ENCODE data around the gene TMEM204.

TMEM204 gene

DNA sequence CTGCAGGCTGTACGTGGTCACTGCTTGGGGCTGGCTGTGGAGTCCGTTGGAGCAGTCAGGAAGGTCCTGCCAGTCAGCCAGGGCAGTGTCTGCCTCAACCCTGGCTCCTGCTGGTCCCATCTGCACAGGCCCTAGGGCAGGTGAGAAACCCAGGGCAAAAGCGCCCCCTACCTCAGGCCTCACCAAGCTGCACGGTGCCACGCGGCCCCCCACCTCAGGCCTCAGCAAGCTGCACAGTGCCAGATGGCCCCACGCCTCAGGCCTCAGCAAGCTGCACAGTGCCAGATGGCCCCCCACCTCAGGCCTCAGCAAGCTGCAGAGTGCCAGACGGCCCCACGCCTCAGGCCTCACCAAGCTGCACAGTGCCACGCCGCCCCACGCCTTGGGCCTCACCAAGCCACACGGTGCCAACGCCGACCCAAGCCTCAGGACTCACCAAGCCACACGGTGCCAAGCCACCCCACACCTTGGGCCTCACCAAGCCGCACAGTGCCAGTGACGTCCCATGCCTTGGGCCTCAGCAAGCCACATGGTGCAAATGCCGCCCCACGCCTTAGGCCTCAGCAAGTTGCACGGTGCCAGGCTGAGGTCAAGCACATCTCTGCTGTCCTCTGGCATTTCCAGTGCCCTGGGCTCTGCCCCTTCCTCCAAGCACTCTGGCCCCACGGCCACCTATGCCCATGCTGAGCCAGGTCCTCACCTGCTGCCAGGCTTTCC lies 5.5 kb downstream of the TMEM204 start:
- peak; percentile 43 for DNase-seq (ENCODE audit: low spot score)

DNA sequence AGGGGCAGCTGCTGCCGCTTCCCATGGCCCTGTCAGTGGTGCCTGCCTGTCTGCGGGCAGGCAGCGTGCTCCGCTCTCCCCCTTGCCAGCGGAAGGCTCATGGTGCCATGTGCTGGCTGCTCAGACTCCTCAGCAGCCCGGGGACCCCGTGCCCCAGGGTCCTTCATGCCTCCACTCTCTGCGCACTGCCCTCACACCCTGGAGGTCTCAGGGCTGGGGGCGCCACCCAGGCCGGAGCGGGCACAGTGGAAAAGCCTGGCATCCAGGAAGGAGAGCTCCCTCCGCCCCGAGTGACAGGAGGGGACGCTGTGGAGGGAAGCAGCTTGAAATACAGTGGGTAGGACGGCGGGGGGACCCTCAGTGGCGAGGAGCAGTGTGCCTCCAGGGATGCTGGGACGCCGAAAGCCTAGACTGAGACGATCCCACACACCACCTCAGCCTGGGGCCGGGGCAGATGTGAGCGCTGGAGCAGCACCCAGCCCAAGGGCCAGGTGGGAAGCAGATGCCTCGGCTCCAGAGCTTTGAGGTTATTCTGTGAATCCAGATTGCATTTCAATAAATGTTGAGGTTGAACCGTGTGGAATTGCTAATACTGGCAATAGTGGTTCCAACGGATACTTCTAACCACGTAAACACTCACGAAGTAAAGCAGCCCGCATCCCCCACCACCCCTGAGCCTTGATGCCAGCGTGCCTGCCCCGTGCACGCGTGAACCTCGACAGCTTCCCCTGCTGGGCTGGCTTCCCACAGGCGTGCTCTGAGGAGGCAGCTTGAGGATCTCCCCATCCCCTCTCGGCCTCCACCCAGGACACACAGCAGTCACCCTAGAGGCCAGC lies 6.5 kb downstream of the TMEM204 start:
- DNase-seq (ENCODE audit: low spot score) = no peak

DNA sequence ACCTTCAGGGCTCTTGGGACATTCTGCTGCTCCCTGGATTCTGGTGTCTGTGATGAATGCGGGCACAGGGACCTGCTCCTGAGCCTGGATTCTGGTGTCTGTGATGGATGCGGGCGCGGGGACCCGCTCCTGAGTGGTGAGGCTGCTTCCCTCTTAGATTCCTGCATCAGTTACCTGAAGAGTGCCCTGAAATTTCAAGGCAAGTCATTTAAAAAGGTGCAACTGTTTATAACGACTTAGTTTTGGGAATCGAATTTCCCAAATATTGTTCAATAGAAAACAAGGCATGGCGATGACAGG lies 7.0 kb downstream of the TMEM204 start:
- no peak for DNase-seq (ENCODE audit: low spot score)

GRCh38 chr16:1541293-1542165 lies 8.1 kb downstream of the TMEM204 start:
- DNase-seq (ENCODE audit: low spot score) = no peak

DNA sequence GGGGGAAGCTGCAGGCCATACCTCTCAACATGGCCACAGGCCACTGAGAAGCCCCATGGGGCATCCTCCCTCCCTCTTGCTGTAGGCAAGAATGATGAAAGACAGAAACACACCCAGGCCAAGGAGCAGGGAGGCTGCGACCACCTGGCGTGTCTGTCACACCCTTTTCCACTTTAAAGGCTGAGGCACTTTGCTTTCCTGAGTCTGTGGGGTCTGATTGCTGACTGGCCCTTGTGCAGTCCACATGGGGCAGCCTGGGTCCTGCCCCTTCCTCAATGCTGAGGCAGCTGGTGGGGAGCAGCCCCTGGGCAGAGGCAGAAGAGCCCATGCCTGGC lies 8.7 kb downstream of the TMEM204 start:
- DNase-seq (ENCODE audit: low spot score) = no peak

DNA sequence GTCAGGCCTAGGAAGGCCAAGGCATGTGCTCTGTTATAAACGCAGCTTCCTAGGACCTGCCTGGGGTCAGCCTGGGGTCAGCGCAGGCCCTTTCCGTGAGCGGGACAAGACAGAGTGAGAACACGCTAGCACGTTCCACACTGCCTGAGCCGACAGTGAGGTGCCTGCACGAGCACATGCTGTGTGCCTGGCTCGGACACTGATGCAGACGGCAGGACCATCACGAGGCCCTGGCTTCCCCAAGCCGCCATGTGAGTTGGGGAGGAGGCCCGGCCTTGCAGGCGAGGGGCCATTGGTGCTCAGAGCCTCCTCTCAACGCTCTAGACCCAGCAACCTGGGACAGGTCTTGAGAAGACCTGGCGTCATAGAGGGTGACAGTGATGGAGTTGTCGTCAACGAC lies 9.1 kb downstream of the TMEM204 start:
- DNase-seq (ENCODE audit: low spot score) = no peak

- no peak for DNase-seq (ENCODE audit: low spot score)
Observed at GRCh38 chr16:1543085-1543896, 9.8 kb downstream of the TMEM204 start.

- DNase-seq (ENCODE audit: low spot score) = no peak
Observed at GRCh38 chr16:1545044-1546040, 11.9 kb downstream of the TMEM204 start.

- DNase-seq (ENCODE audit: low spot score) = no peak
Observed at GRCh38 chr16:1546430-1546829, 13.0 kb downstream of the TMEM204 start.

GRCh38 chr16:1548233-1548632 lies 14.8 kb downstream of the TMEM204 start:
- no peak for DNase-seq (ENCODE audit: low spot score)

DNA sequence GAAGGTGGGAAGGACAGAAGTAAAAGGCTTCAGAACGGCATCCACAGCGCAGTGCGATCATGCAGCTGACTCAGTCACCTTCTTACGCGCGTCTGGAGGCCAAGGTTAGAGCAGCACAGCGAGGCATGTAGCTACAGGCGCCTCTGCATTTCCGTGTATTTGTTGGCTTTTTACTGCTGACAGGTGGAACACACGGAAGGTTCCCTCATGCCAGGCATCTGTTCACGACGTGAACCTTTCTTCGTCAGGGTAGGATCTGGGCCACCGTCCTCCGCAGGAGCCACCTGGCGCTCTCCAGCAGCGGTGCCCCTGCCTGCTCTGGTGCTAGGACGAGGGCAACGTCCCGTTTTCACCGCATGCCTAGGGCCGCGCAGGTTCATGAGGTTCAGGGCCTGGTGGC lies 15.3 kb downstream of the TMEM204 start:
- no peak for DNase-seq (ENCODE audit: low spot score)

DNA sequence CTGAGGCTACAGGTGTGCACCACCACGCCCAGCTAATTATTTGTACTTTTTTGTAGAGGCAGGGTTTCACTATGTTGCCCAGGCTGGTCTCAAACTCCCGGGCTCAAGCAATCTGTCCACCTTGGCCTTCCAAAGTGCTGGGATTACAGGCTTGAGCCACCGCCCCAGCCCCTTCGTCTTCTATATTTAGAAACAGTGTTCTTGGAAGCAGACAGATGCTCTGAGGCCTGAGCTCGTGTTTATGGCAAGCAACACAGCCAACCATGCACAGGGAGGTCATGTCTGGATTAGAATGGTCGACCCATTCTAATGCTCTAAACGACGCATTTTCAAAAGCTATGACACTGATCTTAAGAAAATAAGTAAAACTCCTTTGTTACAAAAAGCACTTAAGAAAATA lies 16.6 kb downstream of the TMEM204 start:
- no peak for DNase-seq (ENCODE audit: low spot score)

DNA sequence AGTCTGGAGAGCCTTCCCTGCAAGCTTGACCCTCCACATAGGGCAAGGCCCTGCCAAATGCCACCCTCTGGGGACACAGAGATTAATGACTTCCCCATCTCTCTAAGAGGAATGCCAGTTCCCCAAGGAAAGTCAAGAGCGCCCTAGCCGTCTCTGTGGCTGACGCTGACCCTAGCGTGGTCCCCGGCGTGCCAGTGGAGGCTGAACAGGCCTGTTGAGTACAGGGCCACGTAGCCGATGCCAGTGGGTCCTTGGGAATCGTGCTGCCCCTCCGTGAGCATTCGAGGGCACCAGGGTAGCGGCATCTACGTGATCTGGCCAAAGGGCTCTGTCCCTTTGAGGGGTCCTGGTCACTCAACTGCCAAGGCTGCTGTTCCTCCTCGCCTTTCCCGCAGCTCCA lies 17.2 kb downstream of the TMEM204 start:
- no peak for DNase-seq (ENCODE audit: low spot score)

- DNase-seq (ENCODE audit: low spot score) = no peak
Observed at GRCh38 chr16:1551166-1551565, 17.7 kb downstream of the TMEM204 start.

GRCh38 chr16:1552129-1552528 lies 18.7 kb downstream of the TMEM204 start:
- DNase-seq (ENCODE audit: low spot score) = no peak

- DNase-seq (ENCODE audit: low spot score) = no peak
Observed at GRCh38 chr16:1553946-1554825, 20.7 kb downstream of the TMEM204 start.

GRCh38 chr16:1554826-1555445 lies 21.5 kb downstream of the TMEM204 start:
- no peak for DNase-seq (ENCODE audit: low spot score)

DNA sequence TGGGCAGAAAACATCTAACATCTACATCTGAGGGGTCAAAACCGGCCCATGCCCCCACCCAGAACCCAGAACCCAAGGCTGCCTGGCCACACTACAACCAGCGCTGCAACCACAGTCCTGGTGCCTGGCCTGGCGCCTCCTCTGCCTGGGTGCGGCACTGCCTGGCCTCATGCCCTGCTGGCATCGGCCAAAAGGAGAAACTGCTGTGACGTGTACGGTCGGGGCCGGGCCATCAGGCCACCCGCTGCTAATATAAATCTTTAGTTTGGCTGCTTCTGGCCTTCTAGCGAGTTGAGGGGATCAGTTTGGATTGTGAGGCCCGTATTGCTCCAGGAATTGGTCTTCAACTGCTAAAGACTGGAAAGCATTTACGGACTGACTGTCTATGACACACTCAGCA lies 22.8 kb downstream of the TMEM204 start:
- no peak for DNase-seq (ENCODE audit: low spot score)

GRCh38 chr16:1557074-1557473 lies 23.6 kb downstream of the TMEM204 start:
- DNase-seq (ENCODE audit: low spot score) = no peak
